Fibroblast of villous mesenchyme (primary cell): ENCODE results near the gene AP2M1. TPM values are rescaled to one million over a fixed set of nuclear protein-coding genes. Genes with fewer than 3 reads are reported as not detected.

Source experiments
- DNase-seq: peaks from one replicate; pipeline ENCODE4 v3.0.0-alpha.2; 2010; ENCODE audit warnings: low read depth
- H3K4me3 ChIP-seq: 2 replicates; pipeline ENCODE4 v1.5.1; 2011; ENCODE audit warnings: low read depth, mild to moderate bottlenecking, low read length
- CTCF ChIP-seq: IDR thresholded peaks from 2 replicates; pipeline ENCODE4 v1.5.1; 2012; ENCODE audit warnings: low read depth, mild to moderate bottlenecking, low read length; ENCODE audit not compliant: insufficient read depth
- total RNA-seq: library from RNA; depleted of rRNA; stranded (reverse); fragments of >200 nt; gene quantifications from 2 replicates; pipeline ENCODE4 v1.2.3, GENCODE V29; 2012

Gene AP2M1
- total RNA-seq, 1 donor = 469 TPM

GRCh38 chr3:184209146-184209923 is 34.7 kb downstream of the AP2M1 start:
- DNase-seq = peak; percentile 19
- TF ChIP-seq CTCF = no peak
- no peak overlapping the region for H3K4me3 ChIP-seq

- no peak overlapping the region for H3K4me3 ChIP-seq
- DNase-seq = no peak
- TF ChIP-seq CTCF = no peak
Measured at GRCh38 chr3:184211297-184211696, 36.6 kb downstream of the AP2M1 start.

DNA sequence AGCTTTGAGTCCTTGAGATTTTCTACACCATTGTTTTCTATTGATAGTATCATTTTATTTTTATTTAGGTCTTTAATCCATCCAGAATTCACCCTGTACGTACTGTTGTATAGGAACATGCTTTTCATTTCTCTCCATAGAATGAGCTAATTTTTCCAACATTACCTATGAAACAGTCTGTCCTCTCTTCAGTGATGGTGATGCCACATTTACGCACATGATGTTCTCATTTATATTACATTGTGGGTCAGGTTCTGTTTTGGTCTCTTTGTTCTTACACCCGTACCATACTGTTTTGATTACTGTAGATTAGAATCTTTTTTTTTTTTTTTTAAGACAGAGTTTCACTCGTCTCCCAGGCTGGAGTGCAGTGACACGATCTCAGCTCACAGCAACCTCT is 37.1 kb downstream of the AP2M1 start:
- TF ChIP-seq CTCF = no peak
- no peak overlapping the region for H3K4me3 ChIP-seq
- no peak for DNase-seq

DNA sequence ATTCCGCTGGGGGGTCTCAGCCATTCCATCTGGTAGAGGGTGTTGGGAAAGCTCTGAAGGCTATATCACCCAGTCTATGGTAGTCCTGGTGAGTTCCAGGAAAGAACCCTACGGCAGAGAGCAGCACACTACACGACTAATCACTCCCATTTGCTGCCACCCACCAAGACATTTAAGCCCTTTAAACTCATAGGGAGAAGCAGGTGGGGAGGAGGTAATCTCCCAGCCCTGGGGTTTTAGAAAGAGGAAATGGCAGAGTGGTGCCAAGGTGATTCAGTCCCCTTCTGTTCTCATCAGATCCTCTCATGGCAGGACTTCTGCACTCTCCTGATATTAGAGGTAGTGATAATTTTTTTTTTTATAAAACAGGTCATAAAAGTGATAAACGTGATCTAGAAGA is 44.2 kb downstream of the AP2M1 start:
- H3K4me3 ChIP-seq = no peak overlapping the region

GRCh38 chr3:184222521-184222920 is 47.9 kb downstream of the AP2M1 start:
- H3K4me3 ChIP-seq = no peak overlapping the region
- DNase-seq = no peak
- no peak for TF ChIP-seq CTCF

More for the DNA sequence above, 44.2 kb downstream of the AP2M1 start:
- no peak for DNase-seq
- TF ChIP-seq CTCF = no peak

- DNase-seq = no peak
- H3K4me3 ChIP-seq = no peak overlapping the region
- no peak for TF ChIP-seq CTCF
Measured at GRCh38 chr3:184223946-184224345, 49.3 kb downstream of the AP2M1 start.
